Epithelial cell of esophagus (primary cell): Measurements from ENCODE around the gene GATA3.

Experiments
- DNase-seq: peaks from one replicate; pipeline ENCODE4 v3.0.0; 2010; ENCODE audit warnings: low read depth
- H3K4me3 ChIP-seq: 2 replicates; pipeline ENCODE4 v1.5.1; 2011; ENCODE audit warnings: mild to moderate bottlenecking, low read length, control low read depth
- TF ChIP-seq, protein P1 (sequence below): IDR thresholded peaks from 2 replicates; pipeline ENCODE4 v1.5.1; 2011; ENCODE audit warnings: low read depth, mild to moderate bottlenecking, low read length, control low read depth, inconsistent platforms; ENCODE audit not compliant: insufficient read depth; ENCODE audit errors: missing control alignments

Gene GATA3

DNA sequence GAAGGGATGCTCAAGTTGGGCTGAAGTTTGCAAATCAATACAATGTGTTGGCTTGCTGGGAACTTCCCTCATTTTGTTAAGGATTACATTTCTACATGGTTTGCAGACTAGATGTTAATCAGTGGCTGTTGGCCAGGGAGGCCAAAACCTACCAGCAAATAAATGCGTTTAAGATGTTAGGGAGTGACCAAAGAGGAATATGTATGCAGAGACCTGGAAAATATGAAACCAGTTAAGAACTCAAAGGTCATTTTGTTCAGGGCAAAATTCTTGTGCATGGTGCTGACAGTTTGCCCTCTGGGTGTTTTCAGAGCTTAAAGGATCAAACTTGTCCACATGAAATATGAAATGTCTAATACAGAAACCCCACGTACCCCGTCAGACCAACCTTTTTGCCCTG lies 30.3 kb downstream of the GATA3 start:
- DNase-seq: no peak
- TF ChIP-seq, protein P1, sequence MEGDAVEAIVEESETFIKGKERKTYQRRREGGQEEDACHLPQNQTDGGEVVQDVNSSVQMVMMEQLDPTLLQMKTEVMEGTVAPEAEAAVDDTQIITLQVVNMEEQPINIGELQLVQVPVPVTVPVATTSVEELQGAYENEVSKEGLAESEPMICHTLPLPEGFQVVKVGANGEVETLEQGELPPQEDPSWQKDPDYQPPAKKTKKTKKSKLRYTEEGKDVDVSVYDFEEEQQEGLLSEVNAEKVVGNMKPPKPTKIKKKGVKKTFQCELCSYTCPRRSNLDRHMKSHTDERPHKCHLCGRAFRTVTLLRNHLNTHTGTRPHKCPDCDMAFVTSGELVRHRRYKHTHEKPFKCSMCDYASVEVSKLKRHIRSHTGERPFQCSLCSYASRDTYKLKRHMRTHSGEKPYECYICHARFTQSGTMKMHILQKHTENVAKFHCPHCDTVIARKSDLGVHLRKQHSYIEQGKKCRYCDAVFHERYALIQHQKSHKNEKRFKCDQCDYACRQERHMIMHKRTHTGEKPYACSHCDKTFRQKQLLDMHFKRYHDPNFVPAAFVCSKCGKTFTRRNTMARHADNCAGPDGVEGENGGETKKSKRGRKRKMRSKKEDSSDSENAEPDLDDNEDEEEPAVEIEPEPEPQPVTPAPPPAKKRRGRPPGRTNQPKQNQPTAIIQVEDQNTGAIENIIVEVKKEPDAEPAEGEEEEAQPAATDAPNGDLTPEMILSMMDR: no peak
- no peak overlapping the region for H3K4me3 ChIP-seq

DNA sequence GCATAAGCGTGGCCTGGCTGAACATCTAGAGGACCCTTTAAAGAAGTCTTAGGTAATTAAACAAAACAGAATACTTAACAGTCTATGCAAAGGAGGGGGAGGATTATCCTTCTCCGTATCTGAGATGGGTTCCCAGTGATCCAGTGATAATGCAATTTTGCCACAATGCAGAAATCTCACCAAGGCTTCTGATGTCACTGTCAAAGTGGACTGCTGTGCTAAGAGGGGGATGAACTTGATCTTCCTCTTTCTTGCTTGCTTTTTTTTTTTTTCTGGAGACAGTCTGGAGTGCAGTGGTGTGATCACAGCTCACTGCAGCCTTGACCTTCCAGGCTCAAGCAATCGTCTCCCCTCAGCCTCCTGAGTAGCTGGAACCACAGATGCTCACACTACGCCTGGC lies 30.8 kb downstream of the GATA3 start:
- no peak for DNase-seq
- no peak overlapping the region for H3K4me3 ChIP-seq
- TF ChIP-seq, protein P1: no peak

DNA sequence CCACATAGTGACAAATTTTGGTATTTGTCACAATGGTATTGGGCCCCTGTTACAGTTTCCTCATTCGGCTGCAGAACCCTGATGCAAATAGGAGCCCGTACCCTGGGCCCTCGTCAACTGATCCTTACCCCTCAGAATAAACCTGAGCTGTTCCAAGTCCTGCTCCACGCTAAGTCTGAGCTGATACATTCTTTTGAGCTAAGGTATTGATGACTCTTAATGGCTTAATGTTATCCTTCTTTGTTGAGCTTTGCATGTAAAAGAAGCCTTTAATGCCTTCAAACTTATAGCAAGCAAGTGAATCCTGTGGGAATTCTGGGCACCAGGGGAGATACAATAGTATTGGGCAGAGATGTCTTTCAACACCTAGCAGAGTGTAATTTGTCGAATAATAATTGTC lies 31.8 kb downstream of the GATA3 start:
- H3K4me3 ChIP-seq: no peak overlapping the region
- DNase-seq: no peak
- TF ChIP-seq, protein P1: no peak

DNA sequence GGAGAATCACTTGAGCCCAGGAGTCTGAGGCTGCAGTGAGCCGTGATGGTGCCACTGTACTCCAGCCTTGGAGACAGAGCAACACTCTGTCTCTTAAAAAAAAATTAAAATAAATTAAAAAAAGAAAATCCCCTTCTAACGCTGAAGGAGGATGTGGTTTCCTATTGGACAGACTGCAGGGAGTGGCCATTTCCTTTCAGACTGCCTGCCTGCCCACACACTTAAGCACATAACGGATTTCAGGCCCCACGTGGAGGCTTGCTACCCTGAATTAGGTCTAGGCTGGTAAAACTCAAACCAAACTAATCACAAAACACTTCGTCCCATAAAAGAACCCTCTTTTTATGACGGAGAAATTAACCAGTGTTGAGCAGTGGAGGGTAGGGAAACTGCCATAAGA lies 34.0 kb downstream of the GATA3 start:
- H3K4me3 ChIP-seq: no peak overlapping the region
- TF ChIP-seq, protein P1: no peak
- DNase-seq: no peak

DNA sequence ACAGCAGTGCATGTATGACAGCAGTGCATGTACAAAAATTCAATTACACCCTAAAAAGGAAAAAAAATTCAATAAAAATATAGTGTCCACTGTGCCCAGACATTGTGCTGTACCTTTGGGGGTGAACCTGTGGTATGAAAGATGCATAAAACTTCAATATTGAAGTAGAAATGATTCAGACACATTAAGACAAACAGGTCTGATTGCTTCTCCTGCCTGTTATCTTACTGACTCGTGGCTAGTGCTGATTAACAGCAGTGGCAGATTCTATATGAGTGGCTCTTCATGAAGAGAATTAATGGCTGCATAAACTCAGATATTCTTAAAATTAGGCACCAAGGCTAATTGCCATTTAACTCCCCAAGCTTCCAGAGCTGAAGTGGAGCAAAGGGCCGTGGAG lies 37.9 kb downstream of the GATA3 start:
- TF ChIP-seq, protein P1: no peak
- peak; percentile 46 for DNase-seq
- no peak overlapping the region for H3K4me3 ChIP-seq

DNA sequence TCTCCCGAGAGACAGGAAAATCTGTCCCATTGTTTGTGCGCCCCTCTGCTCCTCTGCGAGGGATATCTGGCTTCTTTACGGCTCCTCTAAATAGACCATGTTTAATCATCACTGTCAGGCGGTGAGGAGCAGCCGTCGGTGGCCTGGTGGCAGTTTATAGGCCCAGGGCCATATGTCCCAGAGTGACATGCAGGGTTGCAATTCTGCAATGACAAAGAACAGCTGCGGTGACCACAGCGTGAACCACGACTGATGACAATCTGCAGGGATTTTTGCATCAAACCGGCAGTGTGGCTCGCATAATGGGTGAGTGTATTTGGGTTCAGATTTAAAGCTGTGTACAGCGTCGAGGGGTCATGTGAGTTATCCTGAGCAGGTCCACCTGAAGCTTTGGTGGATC lies 41.5 kb downstream of the GATA3 start:
- no peak overlapping the region for H3K4me3 ChIP-seq
- DNase-seq: no peak
- TF ChIP-seq, protein P1: no peak

DNA sequence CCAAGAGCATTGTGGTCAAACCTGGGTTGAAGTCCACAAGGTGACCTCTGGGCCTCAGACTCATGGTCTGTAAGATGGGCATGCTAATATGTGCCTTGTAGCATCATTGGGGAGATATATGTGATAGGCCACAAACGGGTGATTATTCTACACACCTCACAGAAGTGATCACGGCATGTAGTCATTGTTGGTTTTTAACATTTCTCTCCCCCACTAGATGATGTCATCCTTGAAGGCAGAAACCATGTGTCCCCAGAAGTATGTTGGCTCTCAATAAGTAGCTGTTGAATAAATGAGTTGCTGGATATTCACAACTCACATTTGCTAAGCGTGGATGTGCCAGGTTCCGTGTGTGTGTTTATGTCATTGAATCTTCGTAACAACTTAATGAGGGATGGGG lies 42.4 kb downstream of the GATA3 start:
- TF ChIP-seq, protein P1: no peak
- H3K4me3 ChIP-seq: no peak overlapping the region
- no peak for DNase-seq
